HuH-7.5 (cell line): ENCODE measurements around the gene LRRK1.

Experiments
- DNase-seq: peaks from one replicate; pipeline ENCODE4 v3.0.0; 2011; ENCODE audit warnings: low spot score

LRRK1 gene

DNA sequence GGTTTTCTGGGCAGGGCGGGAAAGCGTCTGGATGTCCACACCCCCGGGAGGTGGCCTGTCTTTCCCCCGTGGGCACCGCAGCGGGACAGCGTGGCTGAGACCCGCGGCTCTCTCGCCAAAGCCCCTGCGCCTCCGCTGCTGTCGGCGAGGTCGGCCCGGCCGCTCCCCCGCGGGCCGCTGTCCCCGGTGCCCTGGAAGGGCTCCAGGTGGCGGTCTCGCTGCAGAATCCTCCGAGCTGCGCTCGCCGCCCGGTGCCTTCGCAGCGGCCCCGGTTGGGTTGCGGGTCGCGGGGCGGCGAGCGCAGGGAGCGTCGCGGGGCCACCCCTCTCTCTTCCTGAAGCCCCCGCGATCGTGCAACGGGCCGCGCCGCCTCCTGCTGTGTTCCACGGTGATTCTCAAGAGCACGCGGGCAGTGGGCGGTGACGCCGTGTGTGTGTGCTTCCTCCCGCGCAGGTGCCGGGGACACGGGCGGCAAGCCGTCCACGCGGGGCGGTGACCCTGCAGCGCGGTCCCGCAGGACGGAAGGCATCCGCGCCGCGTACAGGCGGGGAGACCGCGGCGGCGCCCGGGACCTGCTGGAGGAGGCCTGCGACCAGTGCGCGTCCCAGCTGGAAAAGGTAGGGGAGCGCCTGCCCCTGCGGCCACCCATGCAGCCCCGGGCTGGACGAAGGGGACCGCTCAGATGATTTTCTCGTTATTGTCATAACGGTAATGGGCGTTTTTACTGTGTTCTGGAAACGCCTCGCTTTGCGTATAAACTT lies 54.4 kb downstream of the LRRK1 start:
- no peak for DNase-seq

DNA sequence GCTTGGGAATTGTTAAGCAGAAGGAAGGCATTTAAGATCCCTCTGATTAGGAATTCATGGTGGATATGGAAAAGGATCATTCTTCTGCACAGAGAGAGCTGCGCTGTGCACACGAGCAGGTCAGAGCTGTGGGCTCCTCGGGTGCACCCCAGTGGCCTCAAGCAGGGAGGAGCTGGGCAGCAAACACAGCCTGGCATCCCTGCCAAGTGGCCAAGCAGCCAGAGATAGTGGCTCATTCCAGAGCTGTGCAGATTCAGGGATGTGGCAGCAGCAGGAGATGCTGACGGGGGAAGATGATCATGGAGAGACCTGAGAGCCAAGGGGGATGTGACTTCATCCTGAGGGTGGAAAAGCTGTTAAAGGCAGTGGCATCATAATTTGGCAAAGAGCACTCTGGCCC lies 55.9 kb downstream of the LRRK1 start:
- no peak for DNase-seq

DNA sequence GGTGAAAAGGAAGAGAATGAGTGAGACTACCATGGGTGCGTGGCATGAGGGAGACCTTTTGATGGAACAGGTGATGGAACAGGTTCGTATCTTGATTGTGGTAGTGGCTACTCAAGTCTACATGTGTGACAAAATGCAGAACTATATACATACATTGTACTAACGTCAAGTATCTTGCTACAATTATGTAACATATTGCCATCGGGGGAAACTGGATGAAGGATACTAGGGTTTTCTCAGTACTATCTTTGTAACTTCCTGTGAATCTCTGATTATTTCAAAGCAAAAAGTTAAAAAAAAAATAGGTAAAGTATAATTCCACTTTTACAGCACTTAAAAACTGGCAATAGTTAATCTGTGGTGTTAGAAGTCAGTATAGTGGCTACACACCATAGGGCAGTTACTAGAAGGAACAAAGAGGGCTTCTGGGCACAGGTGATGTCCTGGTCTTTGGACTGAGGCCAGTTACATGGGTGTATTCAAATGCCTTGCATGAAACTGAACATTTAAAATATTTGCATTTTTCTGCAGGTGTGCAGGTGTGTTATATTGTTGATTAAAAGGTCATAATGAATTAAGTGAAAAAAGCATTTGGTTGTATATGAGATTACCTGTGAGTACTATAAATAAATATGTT lies 61.4 kb downstream of the LRRK1 start:
- DNase-seq, result no peak

DNA sequence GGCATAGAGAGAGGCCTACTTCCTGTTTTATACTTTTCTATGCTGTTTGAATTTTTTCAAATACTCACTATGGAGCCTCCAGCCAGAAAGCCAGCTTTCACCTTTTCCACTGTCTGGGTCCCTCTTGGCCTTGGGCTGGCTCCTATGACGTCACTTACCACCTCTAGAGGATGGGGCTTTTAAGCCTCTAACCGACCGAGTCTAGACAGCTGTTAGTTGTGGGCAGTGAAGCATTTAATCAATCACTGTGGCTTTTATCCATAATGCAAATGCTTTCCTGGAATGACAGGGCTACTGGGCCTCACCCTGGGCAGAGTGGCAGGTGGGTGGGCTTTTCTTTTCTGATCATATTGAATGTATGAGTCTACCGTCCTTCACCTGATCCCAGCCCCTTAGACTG lies 61.9 kb downstream of the LRRK1 start:
- DNase-seq, result no peak

DNA sequence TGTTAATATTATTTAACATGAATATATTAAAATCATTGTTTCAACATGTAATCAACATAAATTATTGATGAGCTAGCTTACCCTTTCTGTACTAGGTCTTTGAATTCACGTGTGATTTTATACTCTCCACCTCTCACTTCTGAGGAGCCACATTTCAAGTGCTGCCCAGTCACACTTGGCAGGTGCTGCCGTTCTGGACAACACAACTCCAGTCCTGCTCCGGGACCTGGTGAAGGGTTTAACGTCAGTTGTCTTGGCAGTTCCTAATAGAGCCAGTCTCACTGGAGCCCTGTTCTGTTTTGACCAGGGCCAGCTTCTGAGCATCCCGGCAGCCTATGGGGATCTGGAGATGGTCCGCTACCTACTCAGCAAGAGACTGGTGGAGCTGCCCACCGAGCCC lies 64.1 kb downstream of the LRRK1 start:
- no peak for DNase-seq

DNA sequence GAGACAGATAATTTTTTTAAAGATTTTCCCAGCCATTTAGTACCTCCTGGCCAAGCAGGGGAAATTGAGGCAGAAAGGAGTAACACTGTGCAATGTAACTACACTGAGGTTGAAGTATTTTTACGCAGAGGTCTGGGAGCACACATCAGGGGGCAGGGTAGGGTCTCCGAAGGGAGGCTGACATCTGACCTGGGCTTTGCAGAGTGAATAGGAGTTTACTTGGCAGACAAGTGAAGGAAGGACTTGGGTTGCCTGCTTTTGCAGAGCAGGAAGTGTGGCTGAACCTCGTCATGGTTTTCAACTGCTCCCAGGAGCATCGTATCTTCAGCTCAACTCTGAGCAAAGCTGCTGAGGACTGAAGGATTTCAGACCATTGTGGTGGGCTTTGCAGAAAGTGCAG lies 66.2 kb downstream of the LRRK1 start:
- no peak for DNase-seq

DNA sequence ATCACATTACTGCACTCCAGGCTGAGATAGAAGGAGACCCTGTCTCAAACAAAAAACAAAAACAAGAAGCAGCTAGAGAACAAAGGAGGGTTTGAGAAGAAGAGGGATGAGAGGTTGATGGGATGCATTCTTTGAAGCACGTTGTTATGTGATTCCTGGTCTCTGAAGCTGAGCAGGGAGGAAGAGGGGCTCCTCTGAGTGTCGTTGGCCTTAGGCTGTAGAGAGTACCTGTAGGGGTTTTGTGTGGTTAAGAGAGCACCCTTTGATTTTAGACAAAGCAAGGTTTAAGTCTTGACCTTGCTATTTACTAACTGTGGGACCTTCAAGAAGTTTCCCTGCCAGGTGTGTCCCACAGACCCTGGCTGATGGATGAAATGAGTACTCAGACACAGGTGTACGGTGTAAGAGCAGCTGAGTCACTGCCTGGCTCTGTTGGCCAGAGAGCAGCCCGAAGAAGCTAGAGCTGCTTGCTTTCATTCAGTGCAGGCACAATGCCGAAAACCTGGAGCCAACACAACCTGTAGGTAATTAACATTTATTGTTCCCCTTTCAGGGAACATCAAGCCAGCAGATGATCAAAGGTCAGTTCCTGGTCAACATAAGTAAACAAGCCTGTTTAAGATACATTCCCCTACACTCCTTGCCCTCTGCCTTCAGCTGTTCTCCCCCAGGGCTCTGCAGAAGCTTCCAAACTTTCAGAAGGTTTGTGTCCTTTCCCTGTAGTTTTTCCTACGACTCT lies 67.2 kb downstream of the LRRK1 start:
- no peak for DNase-seq

DNA sequence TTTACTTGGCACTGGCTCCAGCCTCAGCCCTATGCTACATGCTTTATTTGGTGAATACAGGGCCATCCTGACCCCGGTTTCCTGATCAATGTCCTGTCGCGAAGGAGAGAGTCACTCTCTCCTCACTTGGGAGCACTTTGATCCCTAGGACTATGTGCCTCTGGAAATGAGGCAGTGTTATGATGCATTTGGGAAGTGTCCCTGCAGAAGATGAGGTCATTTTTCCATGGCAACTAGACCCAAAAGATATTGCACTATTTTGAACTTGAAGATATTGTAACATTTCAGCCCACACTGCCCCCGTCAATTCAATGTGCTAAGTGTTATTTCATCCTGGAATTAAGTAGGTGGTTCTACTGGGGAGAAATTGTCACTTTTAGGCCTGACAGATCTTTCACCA lies 68.0 kb downstream of the LRRK1 start:
- DNase-seq, result no peak

DNA sequence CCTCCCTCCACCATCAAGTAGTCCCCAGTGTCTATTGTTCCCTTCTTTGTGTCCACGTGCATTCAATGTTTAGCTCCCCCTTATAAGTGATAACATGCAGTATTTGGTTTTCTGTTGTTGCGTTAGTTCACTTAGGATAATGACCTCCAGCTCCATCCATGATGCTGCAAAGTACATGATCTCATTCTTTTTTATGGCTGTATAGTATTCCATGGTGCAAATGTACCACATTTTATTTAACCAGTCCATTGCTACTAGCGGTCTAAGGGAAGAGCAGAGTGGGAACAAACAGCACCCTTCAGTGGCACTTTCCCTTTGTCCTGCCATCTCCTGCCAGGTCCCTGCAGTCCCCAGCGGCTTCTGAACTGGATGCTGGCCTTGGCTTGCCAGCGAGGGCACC lies 69.1 kb downstream of the LRRK1 start:
- no peak for DNase-seq

DNA sequence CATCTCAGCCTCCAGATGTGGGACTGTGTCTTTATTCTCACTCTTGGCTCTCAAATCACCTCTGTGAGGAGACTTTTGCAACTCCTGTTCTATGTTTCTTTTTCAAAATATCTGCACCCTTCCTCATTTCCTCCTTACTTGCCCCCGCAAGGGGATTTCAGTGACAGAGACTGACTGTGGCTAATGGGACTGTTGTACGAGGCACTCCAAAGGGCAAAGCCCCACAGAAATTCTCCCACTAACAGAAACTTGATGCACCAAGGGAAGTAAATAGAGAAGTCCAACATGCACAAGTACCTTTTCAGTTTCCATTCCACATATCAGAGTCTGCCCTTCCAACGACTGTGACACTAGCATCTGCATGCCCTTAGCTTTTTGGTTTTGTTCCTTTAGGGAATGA lies 69.7 kb downstream of the LRRK1 start:
- no peak for DNase-seq

DNA sequence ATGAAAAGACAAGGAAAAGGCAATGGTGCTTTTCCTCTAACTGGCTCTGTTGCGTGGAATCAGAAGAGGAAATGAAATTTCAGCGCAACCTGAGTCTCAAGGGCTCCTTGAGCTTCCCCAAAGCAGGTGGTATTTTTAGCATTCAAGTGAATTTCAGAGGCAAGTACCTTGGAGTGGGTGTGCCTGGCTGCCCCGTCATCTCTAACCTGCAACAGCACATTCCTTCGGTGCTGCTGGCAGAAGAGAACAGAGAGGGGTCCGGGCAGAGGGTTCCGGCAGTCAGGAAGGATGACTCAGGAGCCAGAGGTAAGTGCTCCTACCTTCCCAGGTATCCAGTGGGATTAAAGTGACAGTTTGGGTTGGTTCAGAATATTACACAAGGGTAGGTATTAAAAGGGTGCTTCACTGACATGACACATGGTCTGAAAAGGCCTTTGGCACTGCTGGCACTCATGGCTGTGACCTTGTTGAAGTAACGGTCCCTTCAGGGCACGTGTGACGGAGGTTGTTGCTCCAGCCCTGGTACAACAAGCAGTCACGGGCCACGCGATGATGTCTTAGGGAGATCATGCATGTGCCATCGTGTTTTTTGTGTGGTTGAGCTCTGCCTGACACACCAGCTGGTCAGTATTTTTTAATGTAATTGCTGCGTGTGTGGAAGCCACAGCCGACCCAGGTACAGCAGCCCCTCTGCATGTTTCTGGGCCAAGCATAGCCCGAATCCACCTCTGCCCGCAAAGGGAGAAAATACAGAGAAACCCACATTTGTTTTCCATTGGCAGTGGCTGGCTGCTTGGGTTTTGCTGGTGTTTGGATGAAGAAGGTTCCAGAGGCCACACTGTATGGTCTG lies 75.7 kb downstream of the LRRK1 start:
- DNase-seq, result no peak

DNA sequence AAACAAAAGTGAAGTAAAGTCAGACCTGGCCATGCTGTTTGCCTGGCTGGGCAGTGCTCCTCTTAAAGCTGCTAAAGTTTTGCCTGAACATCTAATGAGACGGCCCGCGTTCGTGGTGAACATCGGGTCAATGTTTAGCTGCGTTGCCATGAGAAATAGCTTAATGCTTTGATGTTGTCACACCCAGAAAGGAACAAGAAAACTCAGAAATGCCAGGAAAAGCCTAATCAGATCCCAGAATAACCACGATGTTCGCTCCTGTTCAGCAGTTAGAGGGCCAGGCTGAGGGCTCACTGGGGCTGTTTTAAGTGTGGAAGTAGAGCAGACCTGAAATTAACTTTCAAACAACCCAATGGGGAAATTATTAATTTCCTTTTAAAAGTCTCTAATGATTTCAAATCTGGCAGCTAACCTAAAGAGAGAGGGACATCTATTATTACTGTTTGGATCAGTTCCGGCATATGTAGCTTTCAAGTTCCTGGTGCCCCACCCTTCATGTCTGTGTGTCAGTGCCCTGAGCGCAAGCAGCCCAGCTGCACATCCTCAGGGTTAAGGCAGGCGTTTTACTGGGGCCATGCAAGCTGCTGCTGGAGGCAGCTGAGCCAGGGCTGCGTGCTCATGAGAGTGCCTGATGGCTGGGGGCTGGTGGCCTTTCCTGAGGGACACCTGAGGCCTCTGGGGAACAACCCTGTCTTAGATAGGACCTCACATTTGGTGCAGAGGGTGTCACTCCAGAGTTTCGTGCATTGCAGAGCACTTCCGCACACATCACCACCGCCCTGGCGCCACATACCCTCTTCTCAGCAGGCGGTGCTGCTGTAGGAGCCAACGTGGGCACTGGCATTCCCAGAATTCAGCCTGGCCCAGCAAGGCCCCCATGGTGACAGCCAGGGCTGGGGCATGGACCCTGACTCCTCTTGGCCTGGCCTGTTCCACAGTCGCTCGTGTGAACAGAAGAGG lies 76.6 kb downstream of the LRRK1 start:
- DNase-seq, result no peak

DNA sequence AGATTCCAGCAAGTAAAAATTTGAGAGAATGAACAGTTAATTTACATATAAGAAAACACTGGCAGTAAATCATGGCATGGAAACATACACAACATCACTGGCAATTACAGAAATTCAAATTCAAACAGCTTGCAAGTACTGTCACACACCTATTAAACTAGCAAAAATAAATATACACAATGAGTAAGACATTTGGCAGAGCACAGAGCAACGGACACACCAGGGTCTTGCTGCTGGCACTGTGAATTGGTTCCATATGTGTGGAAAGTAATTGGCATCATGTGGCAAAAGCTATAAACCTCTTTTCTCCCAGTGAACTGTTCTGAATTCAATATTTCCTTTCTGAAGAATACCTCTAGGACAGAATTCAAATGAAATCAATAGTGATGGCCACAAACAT lies 78.3 kb downstream of the LRRK1 start:
- no peak for DNase-seq

DNA sequence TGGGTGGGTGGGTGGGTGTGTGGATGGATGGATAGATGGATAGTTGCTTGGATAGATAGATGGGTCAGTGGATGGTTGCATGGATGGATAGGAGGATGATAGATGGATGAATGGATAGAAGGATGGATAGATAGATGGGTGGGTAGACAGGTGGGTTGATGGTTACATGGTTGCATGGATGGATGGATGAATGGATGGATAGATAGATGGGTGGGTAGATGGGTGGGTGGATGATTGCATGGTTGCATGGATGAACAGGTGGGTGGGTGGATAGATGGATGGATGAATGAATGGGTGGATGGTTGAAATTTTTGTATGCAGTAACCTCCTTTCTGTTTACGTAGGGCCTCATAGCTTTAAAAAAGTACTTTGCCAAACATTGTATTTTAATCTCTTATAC lies 79.5 kb downstream of the LRRK1 start:
- DNase-seq, result no peak

DNA sequence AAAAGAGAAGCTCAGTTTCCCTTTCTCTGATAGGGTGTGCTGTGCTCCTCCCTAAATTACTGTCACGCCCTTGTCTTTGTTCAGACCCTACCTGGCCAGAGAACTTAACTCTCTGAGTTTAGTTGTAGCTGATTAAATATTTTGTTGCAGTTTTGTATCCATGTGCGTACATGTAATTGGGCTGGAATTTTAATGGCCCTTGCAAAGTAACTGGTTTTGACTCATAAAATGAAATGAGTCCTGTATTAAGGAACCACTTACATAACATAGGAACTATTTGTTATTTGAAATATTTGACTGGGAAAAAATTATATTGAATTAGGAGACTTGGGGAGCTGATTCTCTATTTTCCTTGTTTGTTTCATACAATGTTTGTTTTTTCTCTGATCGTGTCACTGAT lies 80.2 kb downstream of the LRRK1 start:
- DNase-seq, result no peak

DNA sequence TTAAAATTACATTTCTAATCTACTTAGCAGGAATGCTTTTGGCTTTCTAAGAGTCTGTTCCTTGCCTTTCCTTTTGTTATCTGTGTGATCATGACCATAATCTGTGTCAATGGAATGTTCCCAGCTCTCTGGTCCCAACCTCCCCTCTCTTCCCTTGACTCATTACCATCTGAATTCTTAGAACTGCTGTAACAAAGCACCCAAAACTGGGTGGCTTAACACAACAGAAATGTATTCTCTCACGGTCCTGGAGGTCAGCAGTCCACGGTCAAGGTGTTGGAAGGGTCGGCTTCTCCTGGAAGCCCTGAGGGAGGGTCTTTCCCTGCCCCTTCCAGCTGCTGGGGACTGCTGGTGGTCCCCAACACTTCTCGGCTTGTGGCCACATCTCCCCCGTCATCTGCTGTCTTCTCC lies 81.1 kb downstream of the LRRK1 start:
- DNase-seq, result no peak

DNA sequence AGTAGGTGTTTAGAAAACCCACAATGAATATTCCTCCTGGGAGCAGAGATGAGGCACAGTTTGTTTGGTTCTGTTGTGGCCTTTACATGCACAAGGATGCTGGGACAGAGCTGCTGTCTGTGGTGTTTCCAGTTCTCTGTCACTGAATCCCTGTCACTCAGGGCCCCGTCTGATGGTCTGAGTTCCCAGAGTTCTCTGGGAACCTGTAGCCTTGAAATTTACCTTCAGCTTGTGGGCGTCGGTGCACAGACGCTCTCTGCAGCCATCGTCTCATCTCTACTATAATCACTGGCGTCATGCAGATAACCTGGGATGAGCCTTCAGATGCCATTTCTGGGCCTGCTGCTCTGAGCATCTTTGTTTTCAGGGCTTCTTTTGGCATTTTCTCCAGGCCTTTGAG lies 81.9 kb downstream of the LRRK1 start:
- no peak for DNase-seq

DNA sequence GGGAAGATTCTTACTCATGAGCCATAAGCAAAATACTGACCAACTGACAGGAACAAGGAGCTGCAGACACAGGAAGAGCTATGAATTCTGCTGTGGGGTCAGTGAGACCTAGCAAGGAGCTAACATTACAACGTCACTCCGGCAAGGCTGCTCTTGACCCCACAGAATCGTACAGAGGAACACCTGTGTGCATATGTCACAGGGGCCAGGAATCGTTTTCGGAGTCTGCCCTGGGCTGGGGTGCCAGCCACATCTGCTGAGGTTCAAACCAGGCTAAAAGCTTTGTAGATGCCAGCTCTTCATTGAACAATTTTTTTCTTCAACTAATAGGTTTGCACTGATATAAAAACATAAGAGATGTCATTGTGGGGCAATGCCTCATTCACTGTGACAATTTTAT lies 82.6 kb downstream of the LRRK1 start:
- DNase-seq, result no peak

DNA sequence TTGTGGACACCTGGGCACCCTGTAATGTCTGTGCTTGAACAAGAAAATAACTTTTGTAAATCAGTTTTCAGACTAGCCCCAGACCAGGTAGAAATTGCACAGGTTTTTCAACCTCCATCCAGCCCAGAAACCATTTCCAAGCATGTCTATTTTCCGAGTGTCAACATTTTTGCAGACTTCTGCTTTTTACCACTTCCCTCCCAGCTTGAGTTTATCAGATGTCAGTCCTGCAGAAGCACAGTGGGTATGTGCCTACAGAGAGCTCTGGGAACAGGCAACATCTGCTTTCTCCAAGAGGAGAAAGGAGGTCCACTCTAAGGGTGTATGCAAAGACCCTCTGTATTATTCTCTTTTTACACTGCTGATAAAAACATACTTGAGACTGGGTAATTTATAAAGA lies 83.9 kb downstream of the LRRK1 start:
- no peak for DNase-seq

DNA sequence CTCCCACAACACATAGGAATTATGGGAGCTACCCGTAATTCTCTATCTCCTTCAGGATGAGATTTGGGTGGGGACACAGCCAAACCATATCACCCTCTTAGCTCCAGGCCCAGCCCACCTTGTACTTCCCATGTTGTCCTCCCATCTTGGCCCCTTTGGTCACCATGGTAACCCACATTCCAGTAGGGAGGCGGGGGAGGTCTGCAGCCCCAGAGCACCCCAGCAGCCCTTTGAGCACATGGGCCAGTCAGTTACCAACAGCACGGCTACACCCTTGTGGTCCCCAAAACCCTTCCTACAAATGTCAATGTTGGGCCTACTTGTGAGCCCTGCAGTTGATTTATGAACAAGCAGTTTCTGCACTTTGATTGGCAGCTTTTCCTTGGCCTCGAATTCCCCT lies 84.5 kb downstream of the LRRK1 start:
- no peak for DNase-seq

DNA sequence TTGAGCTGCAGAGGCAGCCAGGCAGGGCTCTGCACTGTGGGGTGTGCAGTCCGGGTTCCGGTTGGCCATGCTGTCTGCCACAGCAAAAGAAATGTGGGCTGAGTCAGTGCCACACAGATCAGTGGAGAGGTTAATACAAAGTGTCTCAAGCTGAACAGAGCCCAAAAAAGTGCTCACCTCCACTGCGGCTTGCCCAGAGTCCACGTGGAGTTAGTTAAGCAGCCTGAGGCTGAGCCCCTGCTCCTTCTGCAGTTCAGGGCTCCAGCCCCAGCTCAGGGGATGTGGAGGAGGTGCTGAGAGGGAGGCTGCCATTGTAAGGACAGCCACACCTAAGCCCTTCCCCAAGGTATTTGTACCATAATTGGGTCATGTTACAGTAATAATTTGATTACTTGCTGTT lies 85.3 kb downstream of the LRRK1 start:
- DNase-seq, result no peak
